Stimulated activated memory B cell treated with anti-CD40 and anti-IgM and Interleukin-4, amounts not matched to agents 10 μg/mL and 1 μg/mL and 100 μg/mL, for 72 hours (primary cell): Measurements from ENCODE around the gene CLEC20A.
A peak's percentile ranks its signal among the peaks of the same experiment; 100 is the strongest.

Source experiments
- ATAC-seq: fragments of 150-1000 bp; cut with Tn5 transposase; 2 replicates; pipeline ENCODE4 v1.10.0; 2021
- H3K27ac Mint-ChIP-seq: one replicate; pipeline ENCODE4 v1.8.0; 2022; ENCODE audit warnings: mild to moderate bottlenecking, mixed read lengths
- H3K27me3 Mint-ChIP-seq: one replicate; pipeline ENCODE4 v1.8.0; 2022; ENCODE audit warnings: mixed read lengths
- H3K36me3 Mint-ChIP-seq: one replicate; pipeline ENCODE4 v1.8.0; 2022; ENCODE audit warnings: mixed read lengths
- H3K4me1 Mint-ChIP-seq: one replicate; pipeline ENCODE4 v1.8.0; 2022; ENCODE audit warnings: mixed read lengths
- H3K4me3 Mint-ChIP-seq: one replicate; pipeline ENCODE4 v1.8.0; 2022; ENCODE audit warnings: mild to moderate bottlenecking, moderate library complexity, mixed read lengths
- H3K9me3 Mint-ChIP-seq: one replicate; pipeline ENCODE4 v1.8.0; 2022; ENCODE audit warnings: mixed read lengths

CLEC20A gene

GRCh38 chr1:178533121-178533946, 36.6 kb upstream of the CLEC20A start:
- Mint-ChIP-seq H3K36me3 (no peaks in the 10 kb centered on the region), H3K27me3 (no peaks in the 10 kb centered on the region), H3K9me3 (no peaks in the 10 kb centered on the region), H3K4me3 (no peak overlapping the region), H3K4me1 (peaks cover 7% of the 10 kb centered on the region), H3K27ac (no peak overlapping the region)
- no peak for ATAC-seq

GRCh38 chr1:178532392-178532791, 35.6 kb upstream of the CLEC20A start:
- no peak overlapping the region for H3K4me3 Mint-ChIP-seq
- H3K27me3 Mint-ChIP-seq, result no peaks in the 10 kb centered on the region
- no peaks in the 10 kb centered on the region for H3K36me3 Mint-ChIP-seq
- ATAC-seq, result peak; percentile 89
- H3K4me1 Mint-ChIP-seq, result peaks cover 7% of the 10 kb centered on the region
- H3K9me3 Mint-ChIP-seq, result no peaks in the 10 kb centered on the region
- no peak overlapping the region for H3K27ac Mint-ChIP-seq

DNA sequence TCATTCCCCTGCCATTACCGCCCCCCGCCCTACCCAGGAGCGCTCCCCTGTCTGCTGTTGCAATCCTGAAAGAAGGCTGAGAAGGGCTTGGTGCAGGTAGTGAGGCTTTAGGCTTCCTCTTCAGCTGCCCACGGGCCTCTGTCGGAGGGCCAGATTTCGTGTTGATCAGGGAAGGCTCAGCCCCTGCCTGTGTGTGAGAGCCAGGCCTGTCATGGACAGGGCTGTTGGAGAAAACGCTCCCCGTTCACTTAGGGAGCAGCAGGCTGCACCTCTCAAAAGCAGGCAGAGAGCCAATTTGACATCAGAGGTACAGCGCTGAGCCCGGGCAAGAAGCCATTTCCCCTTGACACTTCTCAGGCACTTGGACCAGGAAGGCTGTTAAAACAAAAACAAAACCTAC, 35.1 kb upstream of the CLEC20A start:
- no peaks in the 10 kb centered on the region for H3K9me3 Mint-ChIP-seq
- H3K27me3 Mint-ChIP-seq, result no peaks in the 10 kb centered on the region
- no peak for ATAC-seq
- H3K4me3 Mint-ChIP-seq, result no peak overlapping the region
- no peaks in the 10 kb centered on the region for H3K36me3 Mint-ChIP-seq
- no peak overlapping the region for H3K27ac Mint-ChIP-seq
- H3K4me1 Mint-ChIP-seq, result peaks cover 7% of the 10 kb centered on the region

DNA sequence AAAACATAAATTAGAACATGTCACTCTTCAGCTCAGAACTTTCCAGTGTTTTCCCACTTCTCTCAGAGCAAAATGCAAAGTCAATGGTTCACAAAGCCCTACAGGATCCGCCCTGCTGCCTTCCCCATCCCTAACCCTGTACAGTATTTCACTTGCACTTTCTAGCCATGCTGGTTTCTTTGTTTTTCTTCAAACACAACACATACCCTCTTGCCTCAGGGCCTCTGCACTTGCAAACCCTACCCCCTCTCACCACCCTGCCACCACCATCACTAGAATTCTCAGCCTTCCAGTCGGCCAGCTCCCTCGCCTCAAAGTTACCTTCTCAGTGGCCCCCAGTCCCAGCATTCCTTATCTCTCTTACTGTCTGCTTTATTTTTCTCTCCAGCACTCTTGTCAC, 33.7 kb upstream of the CLEC20A start:
- no peak overlapping the region for H3K27ac Mint-ChIP-seq
- no peaks in the 10 kb centered on the region for H3K9me3 Mint-ChIP-seq
- no peaks in the 10 kb centered on the region for H3K27me3 Mint-ChIP-seq
- no peak overlapping the region for H3K4me3 Mint-ChIP-seq
- peaks cover 7% of the 10 kb centered on the region for H3K4me1 Mint-ChIP-seq
- no peaks in the 10 kb centered on the region for H3K36me3 Mint-ChIP-seq
- ATAC-seq, result no peak

DNA sequence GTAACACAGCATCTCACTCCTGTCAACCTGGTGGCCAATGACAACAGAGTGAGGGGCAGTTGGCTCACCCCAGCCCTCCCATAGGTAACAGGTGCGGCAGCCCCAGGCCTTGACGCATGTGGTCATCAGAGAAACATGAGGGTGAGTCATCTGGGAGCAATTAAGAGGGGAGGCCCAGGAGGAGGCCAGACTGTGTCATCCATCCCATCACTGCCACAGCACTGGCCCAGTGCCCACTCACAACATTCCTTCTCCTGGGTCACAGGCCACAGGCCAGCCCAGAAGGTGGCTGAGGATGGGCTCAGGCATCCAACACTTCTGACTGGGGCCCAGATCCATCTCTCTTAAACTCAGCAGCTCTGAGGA, 33.3 kb upstream of the CLEC20A start:
- ATAC-seq, result no peak
- H3K36me3 Mint-ChIP-seq, result no peaks in the 10 kb centered on the region
- H3K4me3 Mint-ChIP-seq, result no peak overlapping the region
- no peaks in the 10 kb centered on the region for H3K27me3 Mint-ChIP-seq
- no peak overlapping the region for H3K27ac Mint-ChIP-seq
- H3K9me3 Mint-ChIP-seq, result peaks cover 5% of the 10 kb centered on the region
- peaks cover 7% of the 10 kb centered on the region for H3K4me1 Mint-ChIP-seq

- Mint-ChIP-seq H3K27me3 (no peaks in the 10 kb centered on the region), H3K4me3 (no peak overlapping the region), H3K9me3 (peaks cover 5% of the 10 kb centered on the region), H3K36me3 (no peaks in the 10 kb centered on the region), H3K27ac (no peak overlapping the region), H3K4me1 (peaks cover 7% of the 10 kb centered on the region)
- ATAC-seq, result no peak
These were observed 32.7 kb upstream of the CLEC20A start for GRCh38 chr1:178529364-178530036.

DNA sequence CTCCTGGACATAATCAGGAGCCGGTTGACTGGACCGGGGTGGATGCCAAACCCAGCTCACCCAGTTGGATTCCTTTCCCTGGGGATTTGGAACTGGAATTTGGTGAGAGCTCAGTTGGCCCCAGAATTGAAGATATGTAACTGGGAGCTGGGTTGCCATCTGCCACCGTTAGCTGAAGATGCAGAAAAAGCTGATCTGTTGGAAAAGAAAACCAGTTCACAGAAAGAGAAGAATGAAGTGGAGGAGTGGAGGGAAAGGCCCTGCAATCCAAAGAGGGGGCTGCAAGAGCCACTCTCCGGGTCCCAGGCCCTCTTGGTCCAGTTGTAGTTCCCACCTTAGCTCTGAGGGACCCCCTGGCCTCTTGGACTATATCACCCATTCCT, 32.2 kb upstream of the CLEC20A start:
- H3K9me3 Mint-ChIP-seq, result peaks cover 5% of the 10 kb centered on the region
- no peaks in the 10 kb centered on the region for H3K36me3 Mint-ChIP-seq
- peaks cover 7% of the 10 kb centered on the region for H3K4me1 Mint-ChIP-seq
- H3K27ac Mint-ChIP-seq, result no peak overlapping the region
- H3K4me3 Mint-ChIP-seq, result no peak overlapping the region
- H3K27me3 Mint-ChIP-seq, result no peaks in the 10 kb centered on the region
- no peak for ATAC-seq

GRCh38 chr1:178528228-178528952, 31.6 kb upstream of the CLEC20A start:
- H3K9me3 Mint-ChIP-seq, result peaks cover 5% of the 10 kb centered on the region
- no peak overlapping the region for H3K27ac Mint-ChIP-seq
- peaks cover 7% of the 10 kb centered on the region for H3K4me1 Mint-ChIP-seq
- ATAC-seq, result no peak
- H3K4me3 Mint-ChIP-seq, result no peak overlapping the region
- H3K36me3 Mint-ChIP-seq, result no peaks in the 10 kb centered on the region
- H3K27me3 Mint-ChIP-seq, result no peaks in the 10 kb centered on the region

- H3K4me3 Mint-ChIP-seq, result no peak overlapping the region
- peak; percentile 34 for ATAC-seq
- no peaks in the 10 kb centered on the region for H3K36me3 Mint-ChIP-seq
- H3K9me3 Mint-ChIP-seq, result peaks cover 5% of the 10 kb centered on the region
- H3K4me1 Mint-ChIP-seq, result peaks cover 2% of the 10 kb centered on the region
- no peaks in the 10 kb centered on the region for H3K27me3 Mint-ChIP-seq
- no peak overlapping the region for H3K27ac Mint-ChIP-seq
These were observed 30.4 kb upstream of the CLEC20A start for GRCh38 chr1:178527117-178527516.

- H3K4me3 Mint-ChIP-seq, result no peak overlapping the region
- no peaks in the 10 kb centered on the region for H3K4me1 Mint-ChIP-seq
- peaks cover 5% of the 10 kb centered on the region for H3K9me3 Mint-ChIP-seq
- no peaks in the 10 kb centered on the region for H3K36me3 Mint-ChIP-seq
- ATAC-seq, result peak; percentile 61
- H3K27ac Mint-ChIP-seq, result no peak overlapping the region
- H3K27me3 Mint-ChIP-seq, result no peaks in the 10 kb centered on the region
These were observed 24.5 kb upstream of the CLEC20A start for GRCh38 chr1:178521241-178521640.

DNA sequence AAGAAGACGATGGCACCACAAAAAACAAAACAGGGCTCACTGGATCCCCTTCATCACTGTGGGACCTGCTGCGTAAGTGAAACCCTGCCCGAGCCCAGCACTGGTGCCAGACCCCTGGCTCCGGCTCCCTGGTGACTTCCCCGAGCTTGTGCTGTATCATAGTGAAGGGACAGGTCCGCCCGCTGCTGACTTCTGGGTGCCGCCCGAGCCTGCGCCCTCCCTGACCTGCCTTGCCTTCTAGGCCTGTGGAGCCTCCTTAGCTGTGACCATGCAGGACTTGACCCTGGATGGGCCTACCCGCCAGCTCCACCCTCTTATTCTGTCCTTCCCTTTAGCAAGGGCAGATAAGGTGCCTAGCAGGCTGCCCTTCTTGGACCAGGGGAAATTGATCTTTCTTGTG, 24.0 kb upstream of the CLEC20A start:
- H3K9me3 Mint-ChIP-seq, result peaks cover 5% of the 10 kb centered on the region
- no peaks in the 10 kb centered on the region for H3K4me1 Mint-ChIP-seq
- ATAC-seq, result no peak
- no peaks in the 10 kb centered on the region for H3K36me3 Mint-ChIP-seq
- H3K27ac Mint-ChIP-seq, result no peak overlapping the region
- no peaks in the 10 kb centered on the region for H3K27me3 Mint-ChIP-seq
- H3K4me3 Mint-ChIP-seq, result no peak overlapping the region

DNA sequence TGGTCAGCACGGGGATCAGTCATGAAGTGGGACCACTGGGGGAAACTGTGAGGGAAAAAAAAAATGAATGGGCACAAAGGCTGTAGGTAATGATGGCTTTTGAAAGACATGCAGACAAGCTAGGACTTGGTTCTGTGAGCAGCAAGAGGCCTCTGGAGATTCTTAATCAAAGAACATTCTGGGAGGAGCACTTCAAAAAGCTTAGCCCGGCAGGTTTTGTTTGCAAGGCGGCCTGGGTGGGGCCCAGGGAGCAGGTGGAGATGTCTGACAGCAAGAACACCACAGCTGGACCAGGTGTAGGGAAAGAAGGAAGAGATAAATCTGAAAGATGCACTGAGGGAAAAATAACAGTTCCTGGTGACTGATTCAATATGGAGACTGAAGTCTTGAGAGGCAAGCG, 22.1 kb upstream of the CLEC20A start:
- no peak for ATAC-seq
- no peaks in the 10 kb centered on the region for H3K27me3 Mint-ChIP-seq
- H3K36me3 Mint-ChIP-seq, result no peaks in the 10 kb centered on the region
- no peaks in the 10 kb centered on the region for H3K9me3 Mint-ChIP-seq
- H3K4me1 Mint-ChIP-seq, result no peaks in the 10 kb centered on the region
- H3K4me3 Mint-ChIP-seq, result no peak overlapping the region
- H3K27ac Mint-ChIP-seq, result no peak overlapping the region

DNA sequence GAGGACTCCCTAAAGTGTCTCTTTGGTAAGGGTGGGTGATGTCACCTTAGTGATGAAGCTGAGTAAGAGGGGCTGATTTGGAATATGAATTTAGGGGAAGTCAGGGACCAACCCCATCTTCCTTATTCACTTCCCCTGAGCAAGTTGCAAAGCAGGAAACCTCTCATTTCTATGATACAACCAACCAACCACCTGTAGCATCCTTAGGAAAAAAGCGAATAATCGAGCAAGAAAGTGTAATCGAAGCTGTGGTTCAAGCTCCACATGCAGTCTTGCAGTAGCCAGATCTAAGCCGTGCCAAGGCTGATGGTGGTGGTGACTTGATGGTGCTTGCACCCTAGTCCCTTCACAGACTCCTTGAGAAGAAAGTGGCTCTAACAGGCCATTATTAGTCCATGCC, 19.3 kb upstream of the CLEC20A start:
- no peaks in the 10 kb centered on the region for H3K27me3 Mint-ChIP-seq
- no peak overlapping the region for H3K4me3 Mint-ChIP-seq
- H3K27ac Mint-ChIP-seq, result no peak overlapping the region
- no peak for ATAC-seq
- no peaks in the 10 kb centered on the region for H3K4me1 Mint-ChIP-seq
- H3K36me3 Mint-ChIP-seq, result no peaks in the 10 kb centered on the region
- no peaks in the 10 kb centered on the region for H3K9me3 Mint-ChIP-seq

- no peaks in the 10 kb centered on the region for H3K4me1 Mint-ChIP-seq
- H3K27ac Mint-ChIP-seq, result no peak overlapping the region
- no peaks in the 10 kb centered on the region for H3K36me3 Mint-ChIP-seq
- no peak for ATAC-seq
- H3K9me3 Mint-ChIP-seq, result no peaks in the 10 kb centered on the region
- H3K4me3 Mint-ChIP-seq, result no peak overlapping the region
- no peaks in the 10 kb centered on the region for H3K27me3 Mint-ChIP-seq
These were observed 16.7 kb upstream of the CLEC20A start for GRCh38 chr1:178513278-178513983.

DNA sequence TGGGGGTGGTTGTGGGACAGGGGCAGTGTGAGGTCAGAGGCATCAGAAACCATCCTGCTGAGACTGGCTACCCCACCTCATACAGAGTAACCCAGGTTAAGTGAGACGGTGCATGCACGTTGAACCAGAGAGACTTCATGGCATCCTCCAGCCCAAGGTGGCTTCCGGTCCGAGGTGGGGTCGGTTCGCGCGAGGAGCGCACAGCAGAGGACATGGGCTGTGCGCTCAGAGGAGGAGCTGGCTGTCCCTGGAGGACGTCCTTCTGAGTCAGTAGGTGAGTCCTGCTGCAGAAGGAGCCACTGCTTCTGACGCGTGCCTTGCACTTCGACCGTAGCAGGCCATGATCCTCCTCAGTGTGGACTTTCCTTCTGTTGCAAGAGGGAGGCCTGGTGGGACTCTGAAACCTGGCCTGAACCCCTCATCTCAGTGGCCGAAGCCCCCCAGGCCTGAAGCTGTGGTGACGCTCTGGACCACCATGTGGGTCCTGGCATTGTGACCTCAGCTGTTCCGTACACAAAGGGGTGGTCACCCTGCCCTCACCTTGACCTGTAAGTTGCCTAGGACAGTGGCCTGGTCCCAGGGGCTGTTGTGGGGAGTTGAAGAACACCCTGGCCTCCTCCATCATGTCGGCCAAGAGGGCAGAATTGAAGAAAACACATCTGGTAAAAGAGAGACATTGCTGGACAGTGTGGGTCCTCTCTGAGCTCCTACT, 16.0 kb upstream of the CLEC20A start, which contains the start of gene TEX35:
TEX35 (plus strand) TSS at position 544 of the 712 bp plus-strand sequence; CDS start at position 624, 80 bp downstream.
- H3K4me1 Mint-ChIP-seq, result no peaks in the 10 kb centered on the region
- no peak for ATAC-seq
- no peak within 1 kb of the TSS for H3K4me3 Mint-ChIP-seq
- H3K36me3 Mint-ChIP-seq, result no peaks in the 10 kb centered on the region
- no peak within 1 kb of the TSS for H3K27ac Mint-ChIP-seq
- no peaks in the 10 kb centered on the region for H3K27me3 Mint-ChIP-seq
- no peaks in the 10 kb centered on the region for H3K9me3 Mint-ChIP-seq
